SIG-M5 treated with dmso at 0.1 percent for 504 hours (cell line): ENCODE measurements around the gene WDR4.
"Not testable (repeated sequence)": the region's sequence is repeated elsewhere in the genome, so short reads cannot be mapped to it uniquely, and the experiment has no call there.

Experiments
- DNase-seq: peaks from one replicate; lab custom pipeline; 2025; ENCODE audit not compliant: unreplicated experiment; lab: John Stamatoyannopoulos, UW

Gene WDR4

GRCh38 chr21:42841156-42841915 lies 38.0 kb downstream of the WDR4 start:
- no peak for DNase-seq

GRCh38 chr21:42840411-42841155 lies 38.8 kb downstream of the WDR4 start:
- no peak for DNase-seq

GRCh38 chr21:42839271-42840231 lies 39.8 kb downstream of the WDR4 start:
- DNase-seq: no peak

- DNase-seq: not testable (repeated sequence)
These were observed 41.1 kb downstream of the WDR4 start for GRCh38 chr21:42838212-42838690.

GRCh38 chr21:42837421-42838211 lies 41.7 kb downstream of the WDR4 start:
- DNase-seq: no peak

- DNase-seq: no peak
These were observed 42.5 kb downstream of the WDR4 start for GRCh38 chr21:42836767-42837301.

- DNase-seq: no peak
These were observed 43.0 kb downstream of the WDR4 start for GRCh38 chr21:42836402-42836666.

GRCh38 chr21:42835611-42836401 lies 43.5 kb downstream of the WDR4 start:
- DNase-seq: no peak

- no peak for DNase-seq
These were observed 44.1 kb downstream of the WDR4 start for GRCh38 chr21:42835211-42835610.

- no peak for DNase-seq
These were observed 44.6 kb downstream of the WDR4 start for GRCh38 chr21:42834726-42835191.

- no peak for DNase-seq
These were observed 45.2 kb downstream of the WDR4 start for GRCh38 chr21:42833859-42834725.

GRCh38 chr21:42833439-42833815 lies 45.9 kb downstream of the WDR4 start:
- DNase-seq: peak; percentile 77

- DNase-seq: not testable (repeated sequence)
These were observed 47.1 kb downstream of the WDR4 start for GRCh38 chr21:42832321-42832630.

GRCh38 chr21:42830456-42831455 lies 48.6 kb downstream of the WDR4 start:
- no peak for DNase-seq

GRCh38 chr21:42829954-42830353 lies 49.4 kb downstream of the WDR4 start:
- no peak for DNase-seq

- DNase-seq: no peak
These were observed 49.9 kb downstream of the WDR4 start for GRCh38 chr21:42829417-42829816.

- no peak for DNase-seq
These were observed 51.8 kb downstream of the WDR4 start for GRCh38 chr21:42827588-42827987.
